Tibial nerve (tissue), 4 donors: ENCODE results near the gene GPC6.

ENCODE experiments used
- CTCF ChIP-seq, 5 experiments: fragments of 200-600 bp in 3 of 5; fragments of 450-650 bp in 2 of 5; sonication (generic) in 3 of 5; IDR thresholded peaks; one replicate each; pipeline ENCODE4 v1.5.1; 2016 to 2019; ENCODE audit warnings: antibody characterized with exemption in 5 of 5, mild to moderate bottlenecking in 3 of 5, moderate library complexity in 2 of 5
- EP300 ChIP-seq, 2 donors: sonication (generic); formaldehyde crosslinking; IDR thresholded peaks; one replicate each; pipeline ENCODE4 v1.6.1; 2017; ENCODE audit warnings: antibody characterized with exemption in 2 of 2, mild to moderate bottlenecking in 1 of 2
- POLR2A ChIP-seq, 2 donors: fragments of 450-650 bp; IDR thresholded peaks; one replicate each; pipeline ENCODE4 v1.6.1; 2017; ENCODE audit warnings: antibody characterized with exemption in 2 of 2, mild to moderate bottlenecking in 2 of 2, moderate library complexity in 2 of 2

- TF ChIP-seq CTCF (IDR thresholded peaks at IDR 0.05) (no peak), POLR2A (IDR thresholded peaks at IDR 0.05) (no peak), EP300 (IDR thresholded peaks at IDR 0.05) (no peak)
Measured at GRCh38 chr13:94325650-94326049, 1099.0 kb downstream of the GPC6 start.
